ENCODE measurements around the gene ICA1L. TPM values are rescaled to one million over a fixed set of nuclear protein-coding genes. Genes with fewer than 3 reads are reported as not detected.

ICA1L gene
- total RNA-seq, 2 experiments from 2014 or later = 7.5 to 8.2 TPM

Other genes with a start within 250 kb of the ICA1L start
- 10 to 100 TPM; 15.3 to 16.6 TPM for gene FAM117B, start 236.8 kb downstream of the ICA1L start, total RNA-seq
- 100 to 1,000 TPM in 1 of 2 experiments, 10 to 100 TPM in 1; 92.5 to 129 TPM for gene WDR12, start 39.9 kb upstream of the ICA1L start, total RNA-seq
- gene CARF, start 40.5 kb upstream of the ICA1L start, total RNA-seq = 1 to 10 TPM; 6.2 to 9.0 TPM
- 10 to 100 TPM in 1 of 2 experiments, 1 to 10 TPM in 1; 8.2 to 13.0 TPM for gene NBEAL1, start 143.1 kb upstream of the ICA1L start, total RNA-seq

All from activated CD4-positive, alpha-beta T cell treated with anti-CD3 and anti-CD28 coated beads for 36 hours (primary cell).